ENCODE results near the gene ZNF525. TPM values are rescaled to one million over a fixed set of nuclear protein-coding genes. Genes with fewer than 3 reads are reported as not detected.

The ZNF525 gene
- 10 to 100 TPM in 3 of 6 donors, 1 to 10 TPM in 3; 2.4 to 15.7 (median 9.9) TPM for total RNA-seq

DNA sequence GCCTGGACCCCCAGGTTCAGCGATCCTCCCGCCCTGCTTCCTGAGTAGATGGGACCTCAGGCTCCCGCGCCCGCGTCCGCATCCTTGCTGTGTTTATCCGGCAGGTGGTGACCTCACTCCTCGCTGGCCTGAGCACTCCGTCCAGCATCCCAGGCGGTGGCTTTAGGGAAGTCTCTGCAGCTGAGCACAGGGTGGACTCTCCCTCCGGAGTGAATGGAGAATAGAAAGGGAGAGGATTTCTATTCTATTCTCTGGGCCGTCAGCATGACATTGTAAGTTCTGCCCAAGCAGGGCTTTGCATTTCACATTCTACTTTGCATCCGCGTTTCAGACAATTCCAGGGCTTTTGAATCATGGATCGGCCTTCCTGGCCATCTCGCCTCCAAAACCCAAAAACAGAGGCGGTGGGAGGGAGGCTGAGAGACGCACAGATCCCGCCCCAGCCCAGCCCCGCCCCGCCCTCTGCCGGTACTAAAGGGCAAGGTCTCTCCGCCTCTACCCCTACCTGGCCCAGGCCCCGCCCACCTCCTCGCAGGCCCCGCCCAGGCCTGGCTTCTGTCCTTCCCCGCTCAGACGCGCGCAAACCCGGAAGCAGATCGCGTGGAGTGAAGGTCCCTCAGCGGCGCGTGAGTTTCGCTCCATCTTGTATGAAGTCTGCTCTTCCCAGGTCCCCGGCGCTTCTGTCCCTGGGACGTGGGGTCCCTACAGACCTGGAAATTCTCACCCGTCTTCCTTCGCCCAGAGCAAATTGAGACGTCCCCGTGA lies at the start of gene ZNF525:
ZNF525 (plus strand) TSS at position 572 of the 765 bp plus-strand sequence. CDS start 6,577 bp downstream, outside the sequence.
- Histone ChIP-seq H3K27me3 (no peaks in the 10 kb centered on the region), H3K4me1 (peaks cover 0 to 14% (median 5%) of the 10 kb centered on the region in 4 donors), H3K27ac (peak within 1 kb of the TSS; percentile 45 to 75 (median 68)), H3K4me3 (peak within 1 kb of the TSS; percentile 54 to 81 (median 66)), H3K36me3 (no peaks in the 10 kb centered on the region), H3K9me3 (peaks cover 0 to 5% (median 0%) of the 10 kb centered on the region in 4 donors)
- DNase-seq (peak; percentile 93 to 100), ATAC-seq (ENCODE audit: low FRiP score in 2 of 2) (peak; percentile 100)
- peak in 2 of 4 donors; percentile 41 to 63 for TF ChIP-seq POLR2A (IDR thresholded peaks at IDR 0.05)
- peak; percentile 38 to 78 for TF ChIP-seq POLR2AphosphoS5 (IDR thresholded peaks at IDR 0.05)
- TF ChIP-seq, protein P1, sequence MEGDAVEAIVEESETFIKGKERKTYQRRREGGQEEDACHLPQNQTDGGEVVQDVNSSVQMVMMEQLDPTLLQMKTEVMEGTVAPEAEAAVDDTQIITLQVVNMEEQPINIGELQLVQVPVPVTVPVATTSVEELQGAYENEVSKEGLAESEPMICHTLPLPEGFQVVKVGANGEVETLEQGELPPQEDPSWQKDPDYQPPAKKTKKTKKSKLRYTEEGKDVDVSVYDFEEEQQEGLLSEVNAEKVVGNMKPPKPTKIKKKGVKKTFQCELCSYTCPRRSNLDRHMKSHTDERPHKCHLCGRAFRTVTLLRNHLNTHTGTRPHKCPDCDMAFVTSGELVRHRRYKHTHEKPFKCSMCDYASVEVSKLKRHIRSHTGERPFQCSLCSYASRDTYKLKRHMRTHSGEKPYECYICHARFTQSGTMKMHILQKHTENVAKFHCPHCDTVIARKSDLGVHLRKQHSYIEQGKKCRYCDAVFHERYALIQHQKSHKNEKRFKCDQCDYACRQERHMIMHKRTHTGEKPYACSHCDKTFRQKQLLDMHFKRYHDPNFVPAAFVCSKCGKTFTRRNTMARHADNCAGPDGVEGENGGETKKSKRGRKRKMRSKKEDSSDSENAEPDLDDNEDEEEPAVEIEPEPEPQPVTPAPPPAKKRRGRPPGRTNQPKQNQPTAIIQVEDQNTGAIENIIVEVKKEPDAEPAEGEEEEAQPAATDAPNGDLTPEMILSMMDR (IDR thresholded peaks at IDR 0.05) = peak in 4 of 6 experiments; percentile 17 to 40 (median 24)
- TF ChIP-seq EP300 (IDR thresholded peaks at IDR 0.05) = no peak
- WGBS, 2 donors = 1 to 5% methylated on average over 21 to 41 of the region's 45 CpGs

DNA sequence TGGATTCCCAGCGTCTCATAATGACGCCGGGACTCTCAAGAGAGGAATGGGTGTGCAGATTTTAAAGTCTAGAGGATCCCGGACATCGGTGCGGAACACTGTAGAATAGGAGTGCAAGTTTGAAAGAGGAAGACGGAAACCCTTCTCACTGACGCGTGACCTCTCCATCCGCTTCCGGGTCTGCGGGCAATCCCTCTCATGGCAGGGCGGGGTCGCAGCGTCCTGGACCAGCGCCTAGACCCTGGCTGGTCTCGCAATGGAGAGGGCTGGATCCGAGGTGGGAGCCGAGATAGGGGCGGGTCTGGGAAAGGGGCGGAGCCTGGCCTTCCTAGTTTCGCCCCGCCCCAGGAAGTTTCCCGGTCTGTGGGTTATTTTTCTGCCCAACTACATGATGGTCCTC lies 36.5 kb upstream of the ZNF525 start:
- WGBS, 2 donors = 23 to 29% methylated on average over 17 to 24 of the region's 24 CpGs
- Histone ChIP-seq H3K27ac (no peak overlapping the region), H3K27me3 (no peaks in the 10 kb centered on the region), H3K4me3 (peak overlapping the region in 2 of 4 donors; percentile 13 to 27), H3K4me1 (peaks cover 0 to 9% (median 6%) of the 10 kb centered on the region in 4 donors), H3K9me3 (peaks cover 0 to 31% (median 14%) of the 10 kb centered on the region in 4 donors), H3K36me3 (no peaks in the 10 kb centered on the region)
- TF ChIP-seq, protein P1 (IDR thresholded peaks at IDR 0.05) = no peak
- TF ChIP-seq POLR2AphosphoS5 (IDR thresholded peaks at IDR 0.05) (no peak), EP300 (IDR thresholded peaks at IDR 0.05) (no peak), POLR2A (IDR thresholded peaks at IDR 0.05) (no peak)
- peak; percentile 12 to 52 for ATAC-seq (ENCODE audit: low FRiP score in 2 of 2)
- DNase-seq = peak in 1 of 2 donors; percentile 80

DNA sequence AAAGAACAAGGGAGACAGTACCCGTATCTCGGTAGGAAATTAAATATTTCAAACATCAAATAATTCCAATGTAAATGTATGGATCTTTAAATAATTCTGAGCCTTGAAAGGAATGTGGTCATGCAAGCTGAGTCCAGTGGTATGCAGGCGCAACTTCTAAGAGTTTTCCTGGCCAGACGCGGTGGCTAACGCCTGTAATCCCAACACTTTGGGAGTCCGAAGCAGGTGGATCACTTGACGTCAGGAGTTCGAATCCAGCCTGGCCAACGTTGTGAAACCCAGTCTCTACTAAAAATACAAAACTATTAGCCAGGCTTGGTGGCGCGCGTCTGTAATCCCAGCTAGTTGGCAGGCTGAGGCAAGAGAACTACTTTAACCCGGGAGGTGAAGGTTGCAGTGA lies 33.0 kb upstream of the ZNF525 start:
- no peak for TF ChIP-seq POLR2AphosphoS5 (IDR thresholded peaks at IDR 0.05)
- TF ChIP-seq POLR2A (IDR thresholded peaks at IDR 0.05) = no peak
- no peak for TF ChIP-seq EP300 (IDR thresholded peaks at IDR 0.05)
- TF ChIP-seq, protein P1 (IDR thresholded peaks at IDR 0.05) = no peak
- H3K27me3 ChIP-seq = no peaks in the 10 kb centered on the region
- peak overlapping the region in 3 of 4 donors; percentile 61 to 90 (median 78) for H3K4me3 ChIP-seq
- peaks cover 0 to 3% (median 0%) of the 10 kb centered on the region in 4 donors for H3K36me3 ChIP-seq
- peak overlapping the region in 2 of 4 donors; percentile 72 to 85 for H3K27ac ChIP-seq
- peaks cover 8 to 17% (median 12%) of the 10 kb centered on the region in 4 donors for H3K4me1 ChIP-seq
- WGBS, 2 donors = 65 to 79% methylated on average over 14 of the region's 14 CpGs
- no peak for ATAC-seq (ENCODE audit: low FRiP score in 2 of 2)
- no peak for DNase-seq
- H3K9me3 ChIP-seq = peaks cover 0 to 27% (median 12%) of the 10 kb centered on the region in 4 donors

DNA sequence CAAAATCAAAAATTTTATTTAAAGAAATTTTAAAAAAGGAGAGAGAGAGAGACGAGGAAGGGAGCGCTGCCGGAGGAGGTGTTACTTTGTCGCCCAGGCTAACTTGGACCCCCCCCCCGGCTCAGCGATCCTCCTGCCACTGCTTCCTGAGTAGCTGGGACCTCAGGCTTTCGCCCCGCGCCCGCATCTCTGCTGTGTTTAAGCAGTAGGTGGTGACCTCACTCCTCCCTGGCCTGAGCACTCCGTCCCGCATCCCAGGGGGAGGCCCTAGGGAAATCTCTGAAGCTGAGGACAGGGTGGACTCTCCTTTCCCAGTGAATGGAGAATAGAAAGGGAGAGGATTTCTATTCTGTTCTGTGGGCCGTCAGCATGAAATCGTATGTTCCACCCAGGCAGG lies 32.4 kb upstream of the ZNF525 start:
- TF ChIP-seq, protein P1 (IDR thresholded peaks at IDR 0.05) = no peak
- TF ChIP-seq POLR2AphosphoS5 (IDR thresholded peaks at IDR 0.05) = no peak
- TF ChIP-seq EP300 (IDR thresholded peaks at IDR 0.05) = no peak
- TF ChIP-seq POLR2A (IDR thresholded peaks at IDR 0.05) = no peak
- 0 to 1% methylated on average over 9 to 14 of the region's 14 CpGs for WGBS, 2 donors

More for the DNA sequence above, 32.4 kb upstream of the ZNF525 start:
- Histone ChIP-seq H3K4me1 (peaks cover 8 to 17% (median 12%) of the 10 kb centered on the region in 4 donors), H3K27me3 (no peaks in the 10 kb centered on the region), H3K4me3 (peak overlapping the region; percentile 22 to 90 (median 70)), H3K27ac (peak overlapping the region; percentile 72 to 85 (median 74)), H3K9me3 (peaks cover 0 to 21% (median 12%) of the 10 kb centered on the region in 4 donors), H3K36me3 (peaks cover 0 to 8% (median 2%) of the 10 kb centered on the region in 4 donors)
- peak in 1 of 2 donors; percentile 39 for ATAC-seq (ENCODE audit: low FRiP score in 2 of 2)
- peak; percentile 48 to 58 for DNase-seq

Data from upper lobe of left lung (tissue), 6 donors.